SK-N-SH (cell line): ENCODE results near the gene PEPD. TPM values are rescaled to one million over a fixed set of nuclear protein-coding genes. Genes with fewer than 3 reads are reported as not detected.

Experiments
- CTCF ChIA-PET: fragments of 300-600, 350-600 bp; formaldehyde crosslinking; extraction: SDS; loops from one replicate; lab custom pipeline; 2021; lab: Yijun Ruan, JAX
- POLR2A ChIA-PET: fragments of 350-600 bp; sonication (Branson Sonifier 250); formaldehyde crosslinking; extraction: SDS; loops from one replicate; lab custom pipeline; 2020; ENCODE audit warnings: antibody characterized with exemption, inconsistent platforms; lab: Yijun Ruan, JAX
- DNase-seq: peaks from one replicate; pipeline ENCODE4 v3.0.0; 2012
- H2AFZ ChIP-seq: fragments of 200-600 bp; sonication (generic); 2 replicates; pipeline ENCODE4 v1.8.1; 2016; ENCODE audit warnings: antibody characterized with exemption, mild to moderate bottlenecking, low read depth
- H3F3A ChIP-seq: fragments of 200-600 bp; sonication (generic); replicated peaks from 2 replicates; pipeline ENCODE3; 2016; ENCODE audit warnings: antibody characterized with exemption, mild to moderate bottlenecking; ENCODE audit not compliant: insufficient read depth
- H3K27ac ChIP-seq, 2 experiments: fragments of 200-500 bp in 1 of 2; fragments of 200-600 bp in 1 of 2; sonication (Bioruptor generic) in 1 of 2; sonication (generic), shearing (Covaris generic) in 1 of 2; 2 replicates each; pipeline versions ENCODE4 v1.5.1 to v1.6.1; 2014 to 2016; ENCODE audit warnings: low read depth in 2 of 2, inconsistent platforms in 1 of 2, low read length in 1 of 2, mild to moderate bottlenecking in 1 of 2, mixed read lengths in 1 of 2
- H3K27me3 ChIP-seq: fragments of 200-600 bp; sonication (generic), shearing (Covaris generic); 2 replicates; pipeline ENCODE4 v1.6.1; 2016; ENCODE audit warnings: mixed run types; ENCODE audit not compliant: insufficient read depth
- H3K36me3 ChIP-seq, 2 experiments: fragments of 200-500 bp in 1 of 2; fragments of 200-600 bp in 1 of 2; sonication (Bioruptor generic) in 1 of 2; sonication (generic) in 1 of 2; replicated peaks in 1 of 2; 2 replicates each; pipeline versions ENCODE3 to v1.5.1; 2014 to 2016; ENCODE audit warnings: low read length in 1 of 2, mild to moderate bottlenecking in 1 of 2; ENCODE audit not compliant: insufficient read depth in 2 of 2, control insufficient read depth in 1 of 2
- H3K4me1 ChIP-seq, 2 experiments: fragments of 200-500 bp in 1 of 2; fragments of 200-600 bp in 1 of 2; sonication (Bioruptor generic) in 1 of 2; sonication (generic), shearing (Covaris generic) in 1 of 2; 2 replicates each; pipeline versions ENCODE4 v1.5.1 to v1.6.1; 2014 to 2016; ENCODE audit warnings: low read depth in 1 of 2, low read length in 1 of 2, mixed run types in 1 of 2; ENCODE audit not compliant: insufficient read depth in 2 of 2, control insufficient read depth in 1 of 2
- H3K4me2 ChIP-seq: fragments of 200-600 bp; sonication (generic), shearing (Covaris generic); 2 replicates; pipeline ENCODE4 v1.6.1; 2017; ENCODE audit warnings: mixed run types
- H3K4me3 ChIP-seq, 2 experiments: fragments of 200-500 bp in 1 of 2; fragments of 200-600 bp in 1 of 2; sonication (Bioruptor generic) in 1 of 2; sonication (generic), shearing (Covaris generic) in 1 of 2; 2 replicates each; pipeline versions ENCODE4 v1.5.1 to v1.8.1; 2014 to 2016; ENCODE audit warnings: low read depth in 2 of 2, inconsistent platforms in 1 of 2, low read length in 1 of 2, mild to moderate bottlenecking in 1 of 2, mixed read lengths in 1 of 2, moderate library complexity in 1 of 2
- H3K79me2 ChIP-seq: fragments of 200-600 bp; sonication (generic); 2 replicates; pipeline ENCODE4 v1.8.1; 2017; ENCODE audit warnings: mild to moderate bottlenecking; ENCODE audit not compliant: insufficient read depth
- H3K9ac ChIP-seq: fragments of 200-600 bp; sonication (generic); 2 replicates; pipeline ENCODE4 v1.6.1; 2017; ENCODE audit warnings: mixed run types
- H3K9me2 ChIP-seq: fragments of 200-600 bp; sonication (generic); 2 replicates; pipeline ENCODE4 v1.6.1; 2017; ENCODE audit warnings: mixed run types
- H3K9me3 ChIP-seq: fragments of 200-600 bp; sonication (generic); 2 replicates; pipeline ENCODE4 v1.6.1; 2017; ENCODE audit warnings: mixed run types, mild to moderate bottlenecking, moderate library complexity
- H4K20me1 ChIP-seq: fragments of 200-600 bp; sonication (generic); 2 replicates; pipeline ENCODE4 v1.6.1; 2017; ENCODE audit warnings: mild to moderate bottlenecking, mixed run types; ENCODE audit not compliant: insufficient read depth
- CHD2 ChIP-seq: fragments of 150-350 bp; IDR thresholded peaks from 2 replicates; pipeline ENCODE4 v1.6.1; 2018; ENCODE audit warnings: low read length; ENCODE audit not compliant: partially characterized antibody
- CTCF ChIP-seq: fragments of 200-600 bp; sonication (generic); IDR thresholded peaks from 2 replicates; pipeline ENCODE4 v1.6.1; 2017; ENCODE audit warnings: antibody characterized with exemption, mild to moderate bottlenecking, moderate library complexity
- ELF1 ChIP-seq: IDR thresholded peaks from 2 replicates; pipeline ENCODE4 v1.4.0; 2012
- EP300 ChIP-seq, 2 experiments: IDR thresholded peaks; 2 replicates each; pipeline versions ENCODE4 v1.4.0 to v1.6.1; 2012; ENCODE audit warnings: borderline replicate concordance in 1 of 2, low read depth in 1 of 2, low read length in 1 of 2
- FOSL2 ChIP-seq: IDR thresholded peaks from 2 replicates; pipeline ENCODE4 v1.4.0; 2012; ENCODE audit warnings: low read depth, mild to moderate bottlenecking, moderate library complexity, borderline replicate concordance
- IRF3 ChIP-seq: fragments of 150-350 bp; IDR thresholded peaks from 2 replicates; pipeline ENCODE4 v1.6.1; 2016; ENCODE audit warnings: mild to moderate bottlenecking, low read depth, low read length
- MXI1 ChIP-seq: IDR thresholded peaks from 2 replicates; pipeline ENCODE4 v1.6.1; 2012; ENCODE audit warnings: mild to moderate bottlenecking, low read depth, low read length, improper control_type of control experiment
- NFIC ChIP-seq: IDR thresholded peaks from 2 replicates; pipeline ENCODE4 v1.4.0; 2012; ENCODE audit warnings: borderline replicate concordance
- NRF1 ChIP-seq: IDR thresholded peaks from 2 replicates; pipeline ENCODE4 v1.6.1; 2012; ENCODE audit warnings: low read depth, mild to moderate bottlenecking, low read length
- POLR2AphosphoS5 ChIP-seq: IDR thresholded peaks from 2 replicates; pipeline ENCODE4 v1.6.1; 2012; ENCODE audit warnings: low read depth, low read length
- RAD21 ChIP-seq: IDR thresholded peaks from 2 replicates; pipeline ENCODE4 v1.6.1; 2012; ENCODE audit warnings: mild to moderate bottlenecking, low read length
- RCOR1 ChIP-seq: fragments of 150-350 bp; IDR thresholded peaks from 2 replicates; pipeline ENCODE4 v1.6.1; 2017; ENCODE audit warnings: antibody characterized with exemption, low read length
- RFX5 ChIP-seq: IDR thresholded peaks from 2 replicates; pipeline ENCODE4 v1.6.1; 2012; ENCODE audit warnings: mild to moderate bottlenecking, improper control_type of control experiment, low read length
- RXRA ChIP-seq: IDR thresholded peaks from 2 replicates; pipeline ENCODE4 v1.4.0; 2012; ENCODE audit warnings: low read depth, mild to moderate bottlenecking, borderline replicate concordance
- SMC3 ChIP-seq: IDR thresholded peaks from 2 replicates; pipeline ENCODE4 v1.6.1; 2012; ENCODE audit warnings: low read depth, low read length, improper control_type of control experiment
- TAF1 ChIP-seq: IDR thresholded peaks from 2 replicates; pipeline ENCODE4 v1.6.1; 2012; ENCODE audit warnings: low read depth, mild to moderate bottlenecking, low read length, moderate library complexity, borderline replicate concordance
- TEAD4 ChIP-seq: IDR thresholded peaks from 2 replicates; pipeline ENCODE4 v1.4.0; 2012; ENCODE audit warnings: mild to moderate bottlenecking, borderline replicate concordance; ENCODE audit not compliant: insufficient read depth
- USF1 ChIP-seq: IDR thresholded peaks from 2 replicates; pipeline ENCODE4 v1.4.0; 2012; ENCODE audit warnings: low read depth, borderline replicate concordance
- YY1 ChIP-seq: IDR thresholded peaks from 2 replicates; pipeline ENCODE4 v1.4.0; 2012; ENCODE audit warnings: low read depth, mild to moderate bottlenecking
- ZBTB33 ChIP-seq: IDR thresholded peaks from 2 replicates; pipeline ENCODE4 v1.4.0; 2012; ENCODE audit warnings: low read depth, borderline replicate concordance
- WGBS: methylation state at CpG from one replicate; pipeline ENCODE4 v1.1.6; 2017; ENCODE audit warnings: low lambda C conversion rate; 5-methylcytosine and 5-hydroxymethylcytosine counted together
- polyA plus RNA-seq, 3 experiments: library from polyadenylated mRNA; depleted of rRNA; stranded (reverse); fragments of >200 nt; gene quantifications; 2 replicates each; pipeline ENCODE4 v1.2.3, GENCODE V29; 2012

The PEPD gene
- polyA plus RNA-seq, 1 of the 3 experiments (the other 2 are of a cell fraction), result 88.9 TPM

GRCh38 chr19:33426621-33427361 is 94.8 kb downstream of the PEPD start:
- Histone ChIP-seq H3K27me3 (no peaks in the 10 kb centered on the region), H3K9me2 (no peaks in the 10 kb centered on the region), H3F3A (no peaks in the 10 kb centered on the region), H3K9ac (no peak overlapping the region), H3K4me2 (no peak overlapping the region), H4K20me1 (no peaks in the 10 kb centered on the region), H3K4me3 (no peak overlapping the region), H3K79me2 (no peaks in the 10 kb centered on the region), H3K36me3 (no peaks in the 10 kb centered on the region), H3K9me3 (no peaks in the 10 kb centered on the region), H3K4me1 (peaks cover 0 to 7% of the 10 kb centered on the region in 2 experiments; a peak in 1 of 4 replicates), H3K27ac (no peak overlapping the region), H2AFZ (no peak overlapping the region)
- CTCF ChIA-PET, result interaction anchor here (1.1 to 4.5 kb wide), 5 partner anchors 11 to 670 kb away, joined by 4 to 137 read pairs (median 6); no protein-coding TSS in a partner anchor
- POLR2A ChIA-PET, result no interaction called here
- no peak for DNase-seq
- TF ChIP-seq TAF1, result no peak
- TF ChIP-seq RXRA, result no peak
- no peak for TF ChIP-seq TEAD4
- TF ChIP-seq USF1, result no peak
- no peak for TF ChIP-seq ELF1
- TF ChIP-seq MXI1, result no peak
- no peak for TF ChIP-seq POLR2AphosphoS5
- TF ChIP-seq NRF1, result no peak
- WGBS, result 92% methylated on average over 16 of the region's 24 CpGs

- no peaks in the 10 kb centered on the region for H3K9me3 ChIP-seq
- no peak overlapping the region for H3K4me2 ChIP-seq
- H3F3A ChIP-seq, result no peaks in the 10 kb centered on the region
- H3K36me3 ChIP-seq, result no peaks in the 10 kb centered on the region
- no peaks in the 10 kb centered on the region for H4K20me1 ChIP-seq
- CTCF ChIA-PET, result interaction anchor here (0.9 to 1.1 kb wide), 2 partner anchors 17 to 354 kb away, joined by 3 read pairs; no protein-coding TSS in a partner anchor
- TF ChIP-seq NFIC (no peak), CTCF (no peak), EP300 (IDR thresholded peaks at IDR 0.05; ENCODE audit: borderline replicate concordance in 1 of 2, low read depth in 1 of 2, low read length in 1 of 2) (no peak), RFX5 (no peak), CHD2 (no peak), TEAD4 (no peak), ZBTB33 (no peak), RAD21 (no peak), FOSL2 (no peak), SMC3 (no peak), RCOR1 (no peak), POLR2AphosphoS5 (no peak), IRF3 (no peak), YY1 (no peak)
- H3K79me2 ChIP-seq, result no peaks in the 10 kb centered on the region
- H3K27me3 ChIP-seq, result no peaks in the 10 kb centered on the region
- POLR2A ChIA-PET, result no interaction called here
- H3K9ac ChIP-seq, result no peak overlapping the region
- no peak for DNase-seq
- H3K27ac ChIP-seq, result no peak overlapping the region
- 91% methylated on average over 8 of the region's 8 CpGs for WGBS
- no peak overlapping the region for H2AFZ ChIP-seq
- peaks cover 0 to 6% of the 10 kb centered on the region in 2 experiments; a peak in 1 of 4 replicates for H3K4me1 ChIP-seq
- H3K4me3 ChIP-seq, result no peak overlapping the region
- no peaks in the 10 kb centered on the region for H3K9me2 ChIP-seq
Observed at GRCh38 chr19:33424181-33424580, 97.4 kb downstream of the PEPD start.
